SK-N-SH (cell line): ENCODE measurements around the gene NOSTRIN. TPM values are rescaled to one million over a fixed set of nuclear protein-coding genes. Genes with fewer than 3 reads are reported as not detected.

Experiments used
- CTCF ChIA-PET: fragments of 300-600, 350-600 bp; formaldehyde crosslinking; extraction: SDS; loops from one replicate; lab custom pipeline; 2021; lab: Yijun Ruan, JAX
- POLR2A ChIA-PET: fragments of 350-600 bp; sonication (Branson Sonifier 250); formaldehyde crosslinking; extraction: SDS; loops from one replicate; lab custom pipeline; 2020; ENCODE audit warnings: antibody characterized with exemption, inconsistent platforms; lab: Yijun Ruan, JAX
- DNase-seq: peaks from one replicate; pipeline ENCODE4 v3.0.0; 2012
- H2AFZ ChIP-seq: fragments of 200-600 bp; sonication (generic); 2 replicates; pipeline ENCODE4 v1.8.1; 2016; ENCODE audit warnings: antibody characterized with exemption, mild to moderate bottlenecking, low read depth
- H3F3A ChIP-seq: fragments of 200-600 bp; sonication (generic); replicated peaks from 2 replicates; pipeline ENCODE3; 2016; ENCODE audit warnings: antibody characterized with exemption, mild to moderate bottlenecking; ENCODE audit not compliant: insufficient read depth
- H3K27ac ChIP-seq, 2 experiments: fragments of 200-500 bp in 1 of 2; fragments of 200-600 bp in 1 of 2; sonication (Bioruptor generic) in 1 of 2; sonication (generic), shearing (Covaris generic) in 1 of 2; 2 replicates each; pipeline versions ENCODE4 v1.5.1 to v1.6.1; 2014 to 2016; ENCODE audit warnings: low read depth in 2 of 2, inconsistent platforms in 1 of 2, low read length in 1 of 2, mild to moderate bottlenecking in 1 of 2, mixed read lengths in 1 of 2
- H3K27me3 ChIP-seq: fragments of 200-600 bp; sonication (generic), shearing (Covaris generic); 2 replicates; pipeline ENCODE4 v1.6.1; 2016; ENCODE audit warnings: mixed run types; ENCODE audit not compliant: insufficient read depth
- H3K36me3 ChIP-seq, 2 experiments: fragments of 200-500 bp in 1 of 2; fragments of 200-600 bp in 1 of 2; sonication (Bioruptor generic) in 1 of 2; sonication (generic) in 1 of 2; replicated peaks in 1 of 2; 2 replicates each; pipeline versions ENCODE3 to v1.5.1; 2014 to 2016; ENCODE audit warnings: low read length in 1 of 2, mild to moderate bottlenecking in 1 of 2; ENCODE audit not compliant: insufficient read depth in 2 of 2, control insufficient read depth in 1 of 2
- H3K4me1 ChIP-seq, 2 experiments: fragments of 200-500 bp in 1 of 2; fragments of 200-600 bp in 1 of 2; sonication (Bioruptor generic) in 1 of 2; sonication (generic), shearing (Covaris generic) in 1 of 2; 2 replicates each; pipeline versions ENCODE4 v1.5.1 to v1.6.1; 2014 to 2016; ENCODE audit warnings: low read depth in 1 of 2, low read length in 1 of 2, mixed run types in 1 of 2; ENCODE audit not compliant: insufficient read depth in 2 of 2, control insufficient read depth in 1 of 2
- H3K4me2 ChIP-seq: fragments of 200-600 bp; sonication (generic), shearing (Covaris generic); 2 replicates; pipeline ENCODE4 v1.6.1; 2017; ENCODE audit warnings: mixed run types
- H3K4me3 ChIP-seq, 2 experiments: fragments of 200-500 bp in 1 of 2; fragments of 200-600 bp in 1 of 2; sonication (Bioruptor generic) in 1 of 2; sonication (generic), shearing (Covaris generic) in 1 of 2; 2 replicates each; pipeline versions ENCODE4 v1.5.1 to v1.8.1; 2014 to 2016; ENCODE audit warnings: low read depth in 2 of 2, inconsistent platforms in 1 of 2, low read length in 1 of 2, mild to moderate bottlenecking in 1 of 2, mixed read lengths in 1 of 2, moderate library complexity in 1 of 2
- H3K79me2 ChIP-seq: fragments of 200-600 bp; sonication (generic); 2 replicates; pipeline ENCODE4 v1.8.1; 2017; ENCODE audit warnings: mild to moderate bottlenecking; ENCODE audit not compliant: insufficient read depth
- H3K9ac ChIP-seq: fragments of 200-600 bp; sonication (generic); 2 replicates; pipeline ENCODE4 v1.6.1; 2017; ENCODE audit warnings: mixed run types
- H3K9me2 ChIP-seq: fragments of 200-600 bp; sonication (generic); 2 replicates; pipeline ENCODE4 v1.6.1; 2017; ENCODE audit warnings: mixed run types
- H3K9me3 ChIP-seq: fragments of 200-600 bp; sonication (generic); 2 replicates; pipeline ENCODE4 v1.6.1; 2017; ENCODE audit warnings: mixed run types, mild to moderate bottlenecking, moderate library complexity
- H4K20me1 ChIP-seq: fragments of 200-600 bp; sonication (generic); 2 replicates; pipeline ENCODE4 v1.6.1; 2017; ENCODE audit warnings: mild to moderate bottlenecking, mixed run types; ENCODE audit not compliant: insufficient read depth
- CHD2 ChIP-seq: fragments of 150-350 bp; IDR thresholded peaks from 2 replicates; pipeline ENCODE4 v1.6.1; 2018; ENCODE audit warnings: low read length; ENCODE audit not compliant: partially characterized antibody
- ELF1 ChIP-seq: IDR thresholded peaks from 2 replicates; pipeline ENCODE4 v1.4.0; 2012
- GATA2 ChIP-seq: sonication (generic); formaldehyde crosslinking; IDR thresholded peaks from 2 replicates; pipeline ENCODE4 v1.5.0; 2020; ENCODE audit warnings: mild to moderate bottlenecking, missing genetic modification reagents
- POLR2AphosphoS5 ChIP-seq: IDR thresholded peaks from 2 replicates; pipeline ENCODE4 v1.6.1; 2012; ENCODE audit warnings: low read depth, low read length
- RXRA ChIP-seq: IDR thresholded peaks from 2 replicates; pipeline ENCODE4 v1.4.0; 2012; ENCODE audit warnings: low read depth, mild to moderate bottlenecking, borderline replicate concordance
- TEAD4 ChIP-seq: IDR thresholded peaks from 2 replicates; pipeline ENCODE4 v1.4.0; 2012; ENCODE audit warnings: mild to moderate bottlenecking, borderline replicate concordance; ENCODE audit not compliant: insufficient read depth
- WGBS: methylation state at CpG from one replicate; pipeline ENCODE4 v1.1.6; 2017; ENCODE audit warnings: low lambda C conversion rate; 5-methylcytosine and 5-hydroxymethylcytosine counted together
- polyA plus RNA-seq, 3 experiments: library from polyadenylated mRNA; depleted of rRNA; stranded (reverse); fragments of >200 nt; gene quantifications; 2 replicates each; pipeline ENCODE4 v1.2.3, GENCODE V29; 2012
- TF ChIP-seq, protein P1 (sequence below): fragments of 200-600 bp; sonication (generic); IDR thresholded peaks from 2 replicates; pipeline ENCODE4 v1.6.1; 2017; ENCODE audit warnings: antibody characterized with exemption, mild to moderate bottlenecking, moderate library complexity
- TF ChIP-seq, protein P2 (sequence below): fragments of 150-350 bp; IDR thresholded peaks from 2 replicates; pipeline ENCODE4 v1.6.1; 2016; ENCODE audit warnings: mild to moderate bottlenecking, low read depth, low read length
- TF ChIP-seq, protein P3 (sequence below): IDR thresholded peaks from 2 replicates; pipeline ENCODE4 v1.4.0; 2012; ENCODE audit warnings: low read depth, borderline replicate concordance

NOSTRIN gene
- polyA plus RNA-seq, 1 of the 3 experiments (the other 2 are of a cell fraction) = not detected

DNA sequence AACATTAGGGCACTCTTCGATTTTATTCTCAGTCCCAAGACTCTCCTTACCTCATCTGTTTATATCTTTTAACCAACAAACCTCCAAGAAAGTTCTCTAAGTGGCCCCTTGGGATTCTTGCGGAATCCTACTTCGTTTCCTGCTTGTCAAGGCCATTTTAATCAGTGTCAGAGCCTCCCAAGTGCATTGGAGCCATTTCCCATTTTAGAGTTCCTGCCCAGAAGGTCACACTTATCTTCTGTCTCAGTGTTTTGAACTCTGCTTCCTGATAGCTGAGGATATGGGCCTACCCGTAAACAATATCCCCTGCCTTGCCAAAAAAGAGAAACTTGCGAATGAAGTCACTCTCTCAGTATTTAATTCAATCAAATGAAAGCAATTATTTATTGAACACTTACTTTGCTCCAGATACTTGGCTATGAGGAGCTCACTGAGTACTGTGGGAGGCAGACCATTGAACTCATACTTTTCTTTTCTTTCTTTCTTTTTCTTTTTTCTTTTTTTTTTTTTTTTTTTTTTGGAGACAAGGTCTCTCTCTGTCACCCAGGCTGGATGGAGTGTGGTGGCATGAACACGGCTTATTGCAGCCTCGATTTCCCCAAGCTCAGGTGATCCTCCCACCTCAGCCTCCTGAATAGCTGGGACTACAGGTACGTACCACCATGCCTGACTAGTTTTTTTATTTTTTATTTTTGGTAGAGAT, 5.7 kb upstream of the NOSTRIN start:
- no peaks in the 10 kb centered on the region for H3K27me3 ChIP-seq
- H3K4me2 ChIP-seq = no peak overlapping the region
- DNase-seq = no peak
- H3K4me1 ChIP-seq = peaks cover 0 to 2% of the 10 kb centered on the region in 2 experiments; a peak in 1 of 4 replicates
- H3K9ac ChIP-seq = no peak overlapping the region
- no peaks in the 10 kb centered on the region for H3K9me2 ChIP-seq
- no peaks in the 10 kb centered on the region for H3K9me3 ChIP-seq
- ChIA-PET CTCF (no interaction called here), POLR2A (no interaction called here)
- H3K36me3 ChIP-seq = no peaks in the 10 kb centered on the region
- H3K27ac ChIP-seq = no peak overlapping the region
- H3K79me2 ChIP-seq = no peaks in the 10 kb centered on the region
- no peaks in the 10 kb centered on the region for H4K20me1 ChIP-seq
- TF ChIP-seq GATA2 (CRISPR knock-in tag) (no peak), ELF1 (no peak)
- H3K4me3 ChIP-seq = no peak overlapping the region
- WGBS = 64% methylated on average over 8 of the region's 8 CpGs
- H2AFZ ChIP-seq = no peak overlapping the region
- no peaks in the 10 kb centered on the region for H3F3A ChIP-seq

DNA sequence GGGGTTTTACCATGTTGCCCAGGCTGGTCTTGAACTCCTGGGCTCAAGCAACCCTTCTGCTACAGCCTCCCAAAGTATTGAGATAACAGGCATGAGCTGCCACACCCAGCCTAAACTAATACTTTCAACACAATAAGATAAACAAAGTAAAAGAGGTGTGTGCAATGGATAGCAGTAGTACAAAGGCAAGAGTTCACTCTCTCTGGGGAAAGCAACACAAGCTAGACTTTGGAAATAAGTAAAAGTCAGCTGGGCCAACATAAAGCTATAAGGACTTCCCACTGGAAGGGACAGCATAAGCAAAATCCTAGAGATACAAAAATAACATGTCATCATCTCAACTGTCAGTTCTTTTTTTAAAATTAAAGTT, 5.2 kb upstream of the NOSTRIN start:
- no peak overlapping the region for H3K4me2 ChIP-seq
- H3K9me2 ChIP-seq = no peaks in the 10 kb centered on the region
- peaks cover 0 to 2% of the 10 kb centered on the region in 2 experiments; a peak in 1 of 4 replicates for H3K4me1 ChIP-seq
- H3K27ac ChIP-seq = no peak overlapping the region
- H3F3A ChIP-seq = no peaks in the 10 kb centered on the region
- POLR2A ChIA-PET = no interaction called here
- no peak overlapping the region for H3K9ac ChIP-seq
- no peaks in the 10 kb centered on the region for H3K9me3 ChIP-seq
- no peaks in the 10 kb centered on the region for H3K79me2 ChIP-seq
- CTCF ChIA-PET = no interaction called here
- no peak overlapping the region for H3K4me3 ChIP-seq
- no peaks in the 10 kb centered on the region for H3K36me3 ChIP-seq
- TF ChIP-seq TEAD4 (no peak), RXRA (no peak), CHD2 (no peak), POLR2AphosphoS5 (no peak)
- TF ChIP-seq, protein P1, sequence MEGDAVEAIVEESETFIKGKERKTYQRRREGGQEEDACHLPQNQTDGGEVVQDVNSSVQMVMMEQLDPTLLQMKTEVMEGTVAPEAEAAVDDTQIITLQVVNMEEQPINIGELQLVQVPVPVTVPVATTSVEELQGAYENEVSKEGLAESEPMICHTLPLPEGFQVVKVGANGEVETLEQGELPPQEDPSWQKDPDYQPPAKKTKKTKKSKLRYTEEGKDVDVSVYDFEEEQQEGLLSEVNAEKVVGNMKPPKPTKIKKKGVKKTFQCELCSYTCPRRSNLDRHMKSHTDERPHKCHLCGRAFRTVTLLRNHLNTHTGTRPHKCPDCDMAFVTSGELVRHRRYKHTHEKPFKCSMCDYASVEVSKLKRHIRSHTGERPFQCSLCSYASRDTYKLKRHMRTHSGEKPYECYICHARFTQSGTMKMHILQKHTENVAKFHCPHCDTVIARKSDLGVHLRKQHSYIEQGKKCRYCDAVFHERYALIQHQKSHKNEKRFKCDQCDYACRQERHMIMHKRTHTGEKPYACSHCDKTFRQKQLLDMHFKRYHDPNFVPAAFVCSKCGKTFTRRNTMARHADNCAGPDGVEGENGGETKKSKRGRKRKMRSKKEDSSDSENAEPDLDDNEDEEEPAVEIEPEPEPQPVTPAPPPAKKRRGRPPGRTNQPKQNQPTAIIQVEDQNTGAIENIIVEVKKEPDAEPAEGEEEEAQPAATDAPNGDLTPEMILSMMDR = no peak
- TF ChIP-seq, protein P2, sequence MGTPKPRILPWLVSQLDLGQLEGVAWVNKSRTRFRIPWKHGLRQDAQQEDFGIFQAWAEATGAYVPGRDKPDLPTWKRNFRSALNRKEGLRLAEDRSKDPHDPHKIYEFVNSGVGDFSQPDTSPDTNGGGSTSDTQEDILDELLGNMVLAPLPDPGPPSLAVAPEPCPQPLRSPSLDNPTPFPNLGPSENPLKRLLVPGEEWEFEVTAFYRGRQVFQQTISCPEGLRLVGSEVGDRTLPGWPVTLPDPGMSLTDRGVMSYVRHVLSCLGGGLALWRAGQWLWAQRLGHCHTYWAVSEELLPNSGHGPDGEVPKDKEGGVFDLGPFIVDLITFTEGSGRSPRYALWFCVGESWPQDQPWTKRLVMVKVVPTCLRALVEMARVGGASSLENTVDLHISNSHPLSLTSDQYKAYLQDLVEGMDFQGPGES = no peak
- TF ChIP-seq, protein P3, sequence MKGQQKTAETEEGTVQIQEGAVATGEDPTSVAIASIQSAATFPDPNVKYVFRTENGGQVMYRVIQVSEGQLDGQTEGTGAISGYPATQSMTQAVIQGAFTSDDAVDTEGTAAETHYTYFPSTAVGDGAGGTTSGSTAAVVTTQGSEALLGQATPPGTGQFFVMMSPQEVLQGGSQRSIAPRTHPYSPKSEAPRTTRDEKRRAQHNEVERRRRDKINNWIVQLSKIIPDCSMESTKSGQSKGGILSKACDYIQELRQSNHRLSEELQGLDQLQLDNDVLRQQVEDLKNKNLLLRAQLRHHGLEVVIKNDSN = no peak
- no peaks in the 10 kb centered on the region for H3K27me3 ChIP-seq
- no peak for DNase-seq
- no peaks in the 10 kb centered on the region for H4K20me1 ChIP-seq
- H2AFZ ChIP-seq = no peak overlapping the region
